Tibial artery (tissue), 4 donors: Measurements from ENCODE around the gene SLC27A6.

Source experiments
- DNase-seq, 2 donors: peaks; one replicate each; pipeline ENCODE4 v3.0.0-alpha.2; 2019
- H3K27ac ChIP-seq, 2 donors: fragments of 200-600 bp; sonication (generic) in 1 of 2; 1 replicate in 1 of 2; 2 replicates in 1 of 2; pipeline ENCODE4 v1.5.1; 2018 to 2019; ENCODE audit warnings: mild to moderate bottlenecking in 1 of 2
- H3K27me3 ChIP-seq, 2 donors: fragments of 200-600 bp; sonication (generic) in 1 of 2; one replicate each; pipeline versions ENCODE4 v1.5.1 to v1.6.0; 2016 to 2019
- H3K36me3 ChIP-seq, 3 donors: fragments of 200-600 bp; sonication (generic) in 2 of 3; one replicate each; pipeline ENCODE4 v1.5.1; 2016 to 2019; ENCODE audit warnings: mild to moderate bottlenecking in 2 of 3
- H3K4me1 ChIP-seq, 4 donors: fragments of 200-600 bp; sonication (generic) in 2 of 4; 1 replicate in 3 of 4; 2 replicates in 1 of 4; pipeline ENCODE4 v1.5.1; 2016 to 2019
- H3K4me3 ChIP-seq, 2 donors: fragments of 200-600 bp; sonication (generic) in 1 of 2; 1 replicate in 1 of 2; 2 replicates in 1 of 2; pipeline ENCODE4 v1.5.1; 2018 to 2019; ENCODE audit warnings: mild to moderate bottlenecking in 2 of 2
- H3K9me3 ChIP-seq, 3 donors: fragments of 200-600 bp; sonication (generic) in 1 of 3; one replicate each; pipeline ENCODE4 v1.5.1; 2016 to 2019
- intact Hi-C: fragments of 100-400 bp; cut with DNase I; formaldehyde crosslinking; loops from one replicate; pipeline ENCODE4 v1.15.0; 2023; ENCODE audit warnings: low total_unique reads
- TF ChIP-seq, protein P1 (sequence below), 2 experiments: fragments of 200-600 bp in 1 of 2; fragments of 450-650 bp in 1 of 2; IDR thresholded peaks; one replicate each; pipeline ENCODE4 v1.5.1; 2017 to 2019; ENCODE audit warnings: antibody characterized with exemption in 2 of 2, mild to moderate bottlenecking in 1 of 2, moderate library complexity in 1 of 2

SLC27A6 gene

GRCh38 chr5:129043894-129044293, 78.6 kb downstream of the SLC27A6 start:
- intact Hi-C loops, result no loop called here

GRCh38 chr5:129046151-129046550, 80.9 kb downstream of the SLC27A6 start:
- intact Hi-C loops, result no loop called here
- no peak overlapping the region for H3K4me3 ChIP-seq

More at GRCh38 chr5:129043894-129044293, 78.6 kb downstream of the SLC27A6 start:
- TF ChIP-seq, protein P1, sequence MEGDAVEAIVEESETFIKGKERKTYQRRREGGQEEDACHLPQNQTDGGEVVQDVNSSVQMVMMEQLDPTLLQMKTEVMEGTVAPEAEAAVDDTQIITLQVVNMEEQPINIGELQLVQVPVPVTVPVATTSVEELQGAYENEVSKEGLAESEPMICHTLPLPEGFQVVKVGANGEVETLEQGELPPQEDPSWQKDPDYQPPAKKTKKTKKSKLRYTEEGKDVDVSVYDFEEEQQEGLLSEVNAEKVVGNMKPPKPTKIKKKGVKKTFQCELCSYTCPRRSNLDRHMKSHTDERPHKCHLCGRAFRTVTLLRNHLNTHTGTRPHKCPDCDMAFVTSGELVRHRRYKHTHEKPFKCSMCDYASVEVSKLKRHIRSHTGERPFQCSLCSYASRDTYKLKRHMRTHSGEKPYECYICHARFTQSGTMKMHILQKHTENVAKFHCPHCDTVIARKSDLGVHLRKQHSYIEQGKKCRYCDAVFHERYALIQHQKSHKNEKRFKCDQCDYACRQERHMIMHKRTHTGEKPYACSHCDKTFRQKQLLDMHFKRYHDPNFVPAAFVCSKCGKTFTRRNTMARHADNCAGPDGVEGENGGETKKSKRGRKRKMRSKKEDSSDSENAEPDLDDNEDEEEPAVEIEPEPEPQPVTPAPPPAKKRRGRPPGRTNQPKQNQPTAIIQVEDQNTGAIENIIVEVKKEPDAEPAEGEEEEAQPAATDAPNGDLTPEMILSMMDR (IDR thresholded peaks at IDR 0.05), result no peak
- DNase-seq, result no peak
- no peak overlapping the region for H3K4me3 ChIP-seq
- H3K9me3 ChIP-seq, result peaks cover 0 to 18% (median 11%) of the 10 kb centered on the region in 3 donors
- H3K27ac ChIP-seq, result no peak overlapping the region
- H3K36me3 ChIP-seq, result no peaks in the 10 kb centered on the region
- H3K4me1 ChIP-seq, result no peaks in the 10 kb centered on the region
- H3K27me3 ChIP-seq, result no peaks in the 10 kb centered on the region

DNA sequence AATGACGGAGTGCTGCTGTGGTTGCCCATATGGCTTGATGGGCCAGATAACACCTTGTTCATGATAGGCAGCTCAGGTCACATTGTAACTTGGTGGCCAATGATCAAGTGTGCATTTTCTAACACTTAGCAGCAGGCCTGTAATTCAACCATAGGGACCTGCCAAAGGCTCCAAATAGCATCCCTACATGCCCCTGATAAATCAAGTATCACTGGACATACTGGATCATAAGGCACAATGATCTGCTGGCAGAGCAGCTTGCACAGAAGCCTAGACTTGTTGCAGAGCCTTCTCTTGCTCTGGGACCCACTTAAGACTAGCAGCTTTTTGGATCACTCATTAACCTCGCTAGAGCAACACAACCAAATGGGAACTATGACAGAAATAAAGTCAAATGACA, 83.2 kb downstream of the SLC27A6 start:
- no peaks in the 10 kb centered on the region for H3K4me1 ChIP-seq
- no peaks in the 10 kb centered on the region for H3K36me3 ChIP-seq
- no peak overlapping the region for H3K27ac ChIP-seq
- intact Hi-C loops, result no loop called here
- H3K4me3 ChIP-seq, result no peak overlapping the region
- H3K27me3 ChIP-seq, result no peaks in the 10 kb centered on the region
- peaks cover 0 to 17% (median 10%) of the 10 kb centered on the region in 3 donors for H3K9me3 ChIP-seq
- DNase-seq, result no peak
- TF ChIP-seq, protein P1 (IDR thresholded peaks at IDR 0.05), result no peak

More at GRCh38 chr5:129046151-129046550, 80.9 kb downstream of the SLC27A6 start:
- Histone ChIP-seq H3K27me3 (no peaks in the 10 kb centered on the region), H3K9me3 (peaks cover 0 to 18% (median 11%) of the 10 kb centered on the region in 3 donors), H3K36me3 (no peaks in the 10 kb centered on the region), H3K27ac (no peak overlapping the region), H3K4me1 (no peaks in the 10 kb centered on the region)
- no peak for DNase-seq
- TF ChIP-seq, protein P1 (IDR thresholded peaks at IDR 0.05), result no peak

- no peaks in the 10 kb centered on the region for H3K27me3 ChIP-seq
- TF ChIP-seq, protein P1 (IDR thresholded peaks at IDR 0.05), result no peak
- H3K4me1 ChIP-seq, result no peaks in the 10 kb centered on the region
- DNase-seq, result no peak
- intact Hi-C loops, result no loop called here
- H3K27ac ChIP-seq, result no peak overlapping the region
- no peaks in the 10 kb centered on the region for H3K36me3 ChIP-seq
- H3K4me3 ChIP-seq, result no peak overlapping the region
- peaks cover 0 to 9% (median 4%) of the 10 kb centered on the region in 3 donors for H3K9me3 ChIP-seq
Observed at GRCh38 chr5:129049126-129049799, 84.0 kb downstream of the SLC27A6 start.

DNA sequence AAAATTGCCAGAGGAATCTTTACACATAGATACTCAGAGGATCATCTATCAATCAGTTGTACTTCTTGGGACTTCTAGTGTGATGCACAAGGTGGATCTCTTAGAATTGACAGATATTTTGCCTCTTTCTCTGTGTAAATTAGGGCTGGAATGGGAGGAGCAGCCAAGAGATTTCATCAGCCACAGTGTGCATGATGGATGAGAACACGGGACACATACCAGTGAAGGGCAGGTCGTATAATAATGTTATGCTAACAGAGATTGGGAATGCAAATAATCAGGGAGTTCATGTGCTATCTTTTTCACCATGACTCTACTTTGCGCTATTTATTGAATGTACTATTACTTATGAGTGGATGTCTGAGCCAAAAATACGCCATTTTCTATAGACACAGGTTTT, 86.0 kb downstream of the SLC27A6 start:
- no peaks in the 10 kb centered on the region for H3K27me3 ChIP-seq
- no peaks in the 10 kb centered on the region for H3K4me1 ChIP-seq
- intact Hi-C loops, result no loop called here
- TF ChIP-seq, protein P1 (IDR thresholded peaks at IDR 0.05), result no peak
- no peaks in the 10 kb centered on the region for H3K36me3 ChIP-seq
- no peak for DNase-seq
- no peaks in the 10 kb centered on the region for H3K9me3 ChIP-seq
- H3K27ac ChIP-seq, result no peak overlapping the region
- no peak overlapping the region for H3K4me3 ChIP-seq
